Activated CD8-positive, alpha-beta memory T cell treated with anti-CD3 and anti-CD28 coated beads for 4 hours (primary cell): ENCODE measurements around the gene PASK.

Source experiments
- DNase-seq, 2 donors: peaks; one replicate each; pipeline ENCODE4 v3.0.0-alpha.2; 2020; ENCODE audit warnings: low read depth in 2 of 2

PASK gene

DNA sequence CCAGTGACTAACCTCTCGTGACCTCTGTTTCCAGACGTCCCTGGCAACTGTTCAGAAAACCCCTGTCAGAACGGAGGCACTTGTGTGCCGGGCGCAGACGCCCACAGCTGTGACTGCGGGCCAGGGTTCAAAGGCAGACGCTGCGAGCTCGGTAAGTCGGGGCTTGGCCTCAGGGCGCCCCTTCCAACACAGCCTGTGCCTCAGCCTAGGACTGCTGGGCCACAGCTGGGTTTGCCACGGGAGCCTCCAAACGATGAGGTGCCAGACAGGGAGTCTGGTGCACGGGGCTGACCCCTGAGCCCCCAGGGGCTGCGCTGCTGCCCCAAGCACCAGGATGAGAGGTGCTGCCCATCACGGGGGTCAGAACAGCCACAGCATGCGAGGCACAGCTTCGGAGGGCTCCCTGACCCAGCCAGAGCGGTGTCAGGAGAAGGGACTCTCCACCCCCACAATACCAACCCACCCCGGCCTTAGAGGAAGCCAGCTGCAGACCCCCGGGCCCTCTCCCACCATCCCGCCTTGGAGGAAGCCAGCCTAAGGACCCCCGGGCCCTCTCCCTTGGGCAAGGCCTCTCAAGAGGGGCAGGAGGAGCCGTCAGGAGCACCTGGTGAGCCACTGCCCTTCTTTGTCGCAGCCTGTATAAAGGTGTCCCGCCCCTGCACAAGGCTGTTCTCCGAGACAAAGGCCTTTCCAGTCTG lies 67.5 kb downstream of the PASK start:
- DNase-seq, result no peak

- DNase-seq, result no peak
These were observed 68.1 kb downstream of the PASK start for GRCh38 chr2:241081190-241081642.

GRCh38 chr2:241080405-241081189 lies 68.7 kb downstream of the PASK start:
- no peak for DNase-seq

DNA sequence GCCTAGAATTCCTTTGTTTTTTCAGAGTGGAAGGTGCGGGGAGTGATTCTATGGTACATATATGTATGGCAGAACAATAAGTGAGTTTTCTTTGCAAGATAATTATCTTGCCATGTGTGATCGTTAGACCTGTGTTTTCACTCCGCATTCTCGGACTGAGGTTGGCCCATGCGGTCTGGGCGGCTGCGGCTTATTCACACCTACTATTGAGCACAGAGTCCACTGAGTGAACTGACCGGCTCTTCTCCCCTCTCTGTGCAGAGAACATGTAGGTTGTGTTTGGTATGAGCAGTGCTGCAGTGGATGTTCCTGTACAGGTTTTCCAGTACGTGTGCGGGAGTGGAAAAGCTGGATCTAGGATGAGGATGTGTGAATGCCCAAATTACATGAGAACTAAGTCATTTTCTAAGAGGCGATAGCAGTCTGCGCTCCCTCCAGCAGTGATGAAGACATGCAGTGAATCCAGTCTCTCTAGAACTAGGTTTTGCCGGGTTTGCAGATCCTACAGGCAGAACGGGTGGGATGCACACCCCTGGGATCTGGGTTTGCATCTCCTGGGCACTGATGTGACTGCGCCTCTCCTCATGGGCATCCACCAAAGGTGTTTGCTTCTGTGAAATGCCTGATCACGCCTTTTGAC lies 74.3 kb downstream of the PASK start:
- no peak for DNase-seq

GRCh38 chr2:241074065-241074818 lies 75.0 kb downstream of the PASK start:
- no peak for DNase-seq

GRCh38 chr2:241073166-241074064 lies 75.9 kb downstream of the PASK start:
- no peak for DNase-seq

GRCh38 chr2:241072553-241073165 lies 76.6 kb downstream of the PASK start:
- DNase-seq, result no peak

DNA sequence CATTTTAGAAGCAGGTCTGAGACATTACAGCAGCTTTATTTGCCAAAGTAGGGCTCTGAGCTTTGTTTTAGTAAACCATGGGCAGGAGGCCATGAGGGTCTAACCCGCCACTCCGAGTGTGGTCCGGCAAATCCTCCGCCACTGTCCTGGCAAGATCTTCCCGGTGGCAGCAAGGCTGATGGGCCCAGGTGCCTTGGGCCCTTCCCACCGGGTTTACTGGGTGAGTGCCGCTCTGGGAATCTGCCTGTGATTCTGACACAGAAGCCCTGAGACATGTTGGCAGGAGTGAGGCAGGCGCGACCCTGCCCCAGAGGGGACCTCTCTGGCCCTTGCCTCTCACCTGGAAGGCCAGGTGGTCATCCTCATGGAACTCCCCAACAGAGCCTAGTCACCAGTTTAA lies 77.1 kb downstream of the PASK start:
- DNase-seq, result no peak

- no peak for DNase-seq
These were observed 77.6 kb downstream of the PASK start for GRCh38 chr2:241071677-241072111.

DNA sequence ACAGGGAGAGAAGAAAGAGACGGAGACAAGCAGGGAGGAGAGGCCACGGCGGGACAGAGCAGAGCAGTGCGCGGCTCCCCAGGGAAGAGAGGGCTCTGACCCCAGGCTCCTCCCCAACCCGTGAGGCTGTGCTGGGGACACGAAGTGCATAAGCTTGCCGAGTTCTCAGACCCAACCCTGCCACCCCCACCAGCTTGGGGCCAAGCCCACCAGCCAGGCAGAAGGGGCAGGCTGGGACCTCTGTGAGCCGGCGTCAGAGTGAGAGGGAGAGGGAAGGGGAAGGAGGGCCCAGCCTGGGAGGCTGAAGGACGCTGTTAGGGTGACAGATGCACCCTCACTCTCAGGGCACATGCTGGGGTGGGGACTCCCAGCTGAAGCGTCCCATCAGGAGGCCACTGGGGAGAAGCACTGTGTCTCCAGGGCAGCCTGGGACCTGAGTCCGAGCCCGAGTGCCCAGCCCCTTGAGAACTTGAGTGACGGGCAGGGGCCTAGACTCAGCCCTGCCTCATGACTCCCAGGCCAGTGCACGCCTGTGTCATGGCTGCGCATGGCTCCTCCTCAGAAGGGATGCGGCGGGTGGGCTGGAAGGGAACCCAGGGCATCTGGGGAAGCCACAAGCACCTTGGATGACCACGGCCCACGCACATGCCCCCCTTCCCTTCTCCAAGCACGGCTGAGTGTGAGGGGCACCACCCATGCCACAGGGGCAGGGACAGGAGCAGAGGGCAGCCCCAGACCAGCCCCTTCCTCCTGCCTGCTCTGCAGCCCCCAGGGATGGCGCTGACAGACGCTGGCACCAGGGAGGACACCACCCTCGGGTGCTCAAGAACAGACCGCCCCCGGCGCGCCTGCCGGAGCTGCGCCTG lies 78.2 kb downstream of the PASK start:
- DNase-seq, result no peak

DNA sequence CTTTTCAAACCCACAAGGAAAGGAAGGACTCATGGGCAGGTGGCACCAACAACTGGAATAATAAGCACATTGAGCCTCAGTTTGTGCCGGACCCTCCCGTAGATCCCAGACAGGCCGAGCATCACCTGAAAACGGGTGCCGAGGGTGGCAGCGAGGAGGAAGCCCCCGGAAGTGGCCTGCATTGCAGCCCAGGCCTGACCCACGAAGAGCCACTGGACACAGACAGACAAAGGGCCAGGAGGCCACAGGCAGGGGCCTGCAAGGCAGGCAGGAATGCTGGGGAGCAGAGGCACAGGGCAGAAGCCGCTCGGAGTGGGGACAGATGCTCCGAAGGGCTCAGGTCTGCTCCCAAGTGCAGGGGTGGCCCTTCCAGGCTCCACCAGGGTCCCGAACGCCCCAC lies 78.9 kb downstream of the PASK start:
- DNase-seq, result no peak

DNA sequence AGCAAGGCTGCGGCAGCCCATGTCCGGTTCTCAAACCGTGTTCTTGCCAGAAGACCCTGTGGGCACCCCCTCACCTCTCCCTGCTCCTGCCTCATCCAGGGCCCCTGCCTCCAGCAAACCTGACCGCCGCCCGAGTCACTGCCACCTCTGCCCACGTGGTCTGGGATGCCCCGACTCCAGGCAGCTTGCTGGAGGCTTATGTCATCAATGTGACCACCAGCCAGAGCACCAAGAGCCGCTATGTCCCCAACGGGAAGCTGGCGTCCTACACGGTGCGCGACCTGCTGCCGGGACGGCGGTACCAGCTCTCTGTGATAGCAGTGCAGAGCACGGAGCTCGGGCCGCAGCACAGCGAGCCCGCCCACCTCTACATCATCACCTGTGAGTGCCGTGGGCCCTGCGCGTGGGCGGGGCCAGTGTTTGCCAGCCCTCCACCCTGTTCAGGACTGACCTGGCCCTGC lies 79.4 kb downstream of the PASK start:
- DNase-seq, result no peak

DNA sequence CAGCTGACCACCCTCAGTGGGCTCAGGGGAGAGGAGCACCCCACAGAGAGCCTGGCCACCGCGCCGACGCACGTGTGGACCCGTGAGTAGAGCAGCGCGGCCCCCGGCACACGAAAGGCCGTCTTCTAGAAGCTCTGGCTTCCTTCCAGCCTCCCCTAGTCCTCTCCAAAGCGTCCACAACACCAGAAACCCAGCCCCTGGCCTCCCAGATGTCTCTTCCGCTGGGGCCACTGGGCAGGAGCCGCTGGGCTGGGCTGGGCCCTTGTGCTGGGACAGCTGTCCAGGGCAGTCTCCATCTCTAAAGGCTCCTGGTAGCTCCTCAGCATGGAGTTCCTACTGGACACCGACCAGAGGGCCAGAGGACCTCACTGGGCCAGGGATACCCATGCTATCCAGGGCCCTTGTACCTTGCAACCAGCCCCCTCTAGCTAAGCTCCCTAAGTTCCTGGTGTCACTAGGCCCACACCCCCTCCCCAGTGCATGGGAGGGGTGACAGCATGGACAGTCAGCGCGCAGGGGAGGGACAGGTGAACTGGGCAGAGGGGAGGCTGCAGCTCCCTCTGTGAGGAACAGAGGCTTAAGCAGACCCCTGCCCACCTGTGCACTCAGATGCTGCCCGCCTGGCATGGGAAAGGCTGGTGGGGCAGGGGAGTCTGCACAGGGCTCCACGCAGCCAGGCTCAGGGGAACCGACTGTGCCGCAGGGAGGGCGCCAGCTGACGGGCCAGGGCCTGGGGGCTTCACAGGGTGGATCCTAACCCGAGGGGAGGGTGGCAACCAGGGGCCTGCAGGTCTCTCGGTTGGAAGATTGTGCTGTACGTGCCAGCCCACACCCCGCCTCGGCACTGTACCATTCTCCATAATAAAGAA lies 80.1 kb downstream of the PASK start:
- DNase-seq, result no peak

DNA sequence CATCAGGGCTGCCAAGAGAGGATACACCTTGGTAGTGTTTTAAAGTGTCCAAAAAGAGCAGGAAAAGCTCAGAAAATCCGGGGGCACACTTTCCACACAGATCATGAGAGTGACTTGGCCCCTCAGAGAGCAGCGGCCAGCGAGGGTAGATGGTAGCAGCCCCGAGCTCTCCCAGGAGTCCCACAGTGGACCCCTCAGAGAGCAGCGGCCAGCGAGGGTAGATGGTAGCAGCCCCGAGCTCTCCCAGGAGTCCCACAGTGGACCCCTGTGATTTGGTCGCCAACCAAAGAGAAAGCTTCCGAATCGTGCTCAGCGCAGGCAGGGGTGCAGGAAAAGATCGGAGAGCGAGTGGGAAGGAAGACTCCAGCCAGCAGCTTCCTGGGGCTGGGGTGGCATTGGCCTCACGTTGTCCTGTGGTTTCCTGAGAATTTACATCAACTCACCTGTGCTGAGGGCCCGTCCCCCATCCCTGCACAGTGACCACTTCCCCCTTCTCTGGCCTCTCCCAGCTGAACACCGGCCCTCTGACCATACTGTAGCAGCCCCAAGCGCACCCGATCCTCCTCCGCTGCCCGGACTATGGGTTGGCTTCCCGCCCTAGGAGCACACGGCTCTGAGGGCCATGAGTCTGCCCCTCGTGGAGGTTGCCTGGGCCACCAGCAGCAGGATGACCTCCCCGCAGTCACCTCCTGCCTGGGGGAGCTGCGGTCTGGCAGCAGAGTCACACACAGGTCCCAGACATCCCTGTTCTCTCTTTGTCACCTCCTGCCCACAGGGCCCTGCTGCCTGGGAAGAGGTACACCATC lies 80.9 kb downstream of the PASK start:
- DNase-seq, result no peak

DNA sequence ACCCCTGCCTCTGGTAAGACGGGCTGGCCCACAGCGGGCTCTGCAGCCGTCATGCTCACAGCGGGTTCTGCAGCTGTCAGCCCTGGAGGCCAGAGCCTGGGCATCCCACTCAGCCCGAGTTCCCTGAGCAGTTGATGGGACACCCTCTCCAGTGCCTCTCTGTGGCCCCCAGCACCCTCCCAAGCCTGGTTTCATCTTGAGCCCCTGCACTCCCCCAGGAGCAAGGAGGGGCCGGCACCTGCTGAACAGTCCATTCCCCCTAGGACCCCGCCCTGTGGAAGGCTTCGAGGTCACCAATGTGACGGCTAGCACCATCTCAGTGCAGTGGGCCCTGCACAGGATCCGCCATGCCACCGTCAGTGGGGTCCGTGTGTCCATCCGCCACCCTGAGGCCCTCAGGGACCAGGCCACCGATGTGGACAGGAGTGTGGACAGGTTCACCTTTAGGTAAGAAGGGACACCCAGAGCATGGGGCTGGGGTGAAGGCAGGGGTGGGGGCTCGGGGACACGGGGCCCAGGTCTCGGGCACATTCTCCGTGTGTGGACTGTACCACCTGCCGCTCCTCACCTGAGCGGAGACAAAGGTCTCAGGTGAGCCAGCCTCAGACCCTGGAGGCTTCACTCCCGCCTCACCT lies 81.7 kb downstream of the PASK start:
- DNase-seq, result no peak

GRCh38 chr2:241066893-241067341 lies 82.4 kb downstream of the PASK start:
- no peak for DNase-seq
